ENCODE results near the gene GATAD1. TPM values are rescaled to one million over a fixed set of nuclear protein-coding genes. Genes with fewer than 3 reads are reported as not detected.

The GATAD1 gene, protein sequence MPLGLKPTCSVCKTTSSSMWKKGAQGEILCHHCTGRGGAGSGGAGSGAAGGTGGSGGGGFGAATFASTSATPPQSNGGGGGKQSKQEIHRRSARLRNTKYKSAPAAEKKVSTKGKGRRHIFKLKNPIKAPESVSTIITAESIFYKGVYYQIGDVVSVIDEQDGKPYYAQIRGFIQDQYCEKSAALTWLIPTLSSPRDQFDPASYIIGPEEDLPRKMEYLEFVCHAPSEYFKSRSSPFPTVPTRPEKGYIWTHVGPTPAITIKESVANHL
- 10 to 100 TPM; 31.9 to 34.8 TPM for total RNA-seq
- 1 to 10 TPM; 5.1 to 7.8 TPM for polyA plus RNA-seq

DNA sequence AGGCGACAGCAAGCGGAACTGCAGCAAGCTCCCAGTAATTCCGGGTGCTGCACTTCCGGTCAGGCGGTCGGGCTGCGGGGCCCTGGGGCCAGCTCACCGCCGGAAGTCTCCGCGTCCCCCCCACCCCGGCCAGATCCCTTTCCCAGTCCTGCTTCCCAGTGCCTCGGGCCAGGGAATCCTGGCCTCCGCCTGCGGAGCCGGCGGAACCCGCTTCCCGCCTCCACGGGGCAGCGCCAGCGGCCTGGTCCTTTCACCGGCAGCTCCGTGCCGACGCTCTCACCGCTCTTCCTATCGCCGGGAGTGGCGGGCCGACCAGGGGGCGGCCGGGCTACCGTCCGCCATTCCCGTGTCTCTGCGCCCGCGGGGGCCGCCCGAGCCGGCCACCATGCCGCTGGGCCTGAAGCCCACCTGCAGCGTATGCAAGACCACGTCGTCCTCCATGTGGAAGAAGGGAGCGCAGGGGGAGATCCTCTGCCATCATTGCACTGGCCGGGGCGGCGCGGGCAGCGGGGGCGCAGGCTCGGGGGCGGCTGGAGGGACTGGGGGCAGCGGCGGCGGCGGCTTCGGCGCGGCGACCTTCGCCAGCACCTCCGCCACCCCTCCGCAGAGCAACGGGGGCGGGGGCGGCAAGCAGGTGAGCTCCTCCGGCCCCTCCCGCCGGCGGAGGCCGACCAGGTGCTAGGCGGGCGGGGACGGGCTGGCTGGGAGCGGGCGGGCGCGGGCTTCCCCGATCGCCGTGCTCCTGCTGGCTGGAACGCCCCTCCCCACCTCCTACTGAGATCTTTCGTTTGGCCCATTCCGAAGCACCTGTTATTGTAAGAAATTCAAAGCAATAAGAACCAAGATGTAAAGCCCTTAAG is at the start of gene GATAD1:
TSS of gene GATAD1 (plus strand) at position 138 of the 860 bp plus-strand sequence. CDS start at position 386, 248 bp downstream.
- Histone ChIP-seq H3K27me3 (ENCODE audit: insufficient read depth, low read length) (no peaks in the 10 kb centered on the region), H3K27ac (ENCODE audit: low read depth, low read length) (peak within 1 kb of the TSS; percentile 97), H3K36me3 (ENCODE audit: insufficient read depth, low read length) (no peaks in the 10 kb centered on the region), H3K4me1 (ENCODE audit: insufficient read depth, low read length) (peaks cover 16% of the 10 kb centered on the region), H3K9me3 (ENCODE audit: control insufficient read depth in 1 of 2, low read length in 2 of 2) (no peaks in the 10 kb centered on the region), H3K4me3 (ENCODE audit: low read length in 2 of 2) (peak within 1 kb of the TSS; percentile 68 to 74)
- intact Hi-C loops (cut with micrococcal nuclease), result loop anchor here (1.0 to 10.0 kb wide), 12 partner anchors 23 to 1363 kb away; partner anchors contain the start of genes AKAP9, CYP51A1, FAM133B and LRRD1
- CTCF ChIA-PET (ENCODE audit: partially characterized antibody), result interaction anchor here (0.7 to 6.0 kb wide), 30 partner anchors 10 to 799 kb away, joined by 3 to 123 read pairs (median 4); partner anchors contain the start of genes ANKIB1, KRIT1, LRRD1 and MTERF1
- no peaks in the 10 kb centered on the region for H3K27me3 Mint-ChIP-seq
- H3K4me1 Mint-ChIP-seq, result peaks cover 7 to 24% (median 13%) of the 10 kb centered on the region in 4 donors
- POLR2A ChIA-PET (ENCODE audit: partially characterized antibody), result interaction anchor here (0.6 to 4.6 kb wide), 21 partner anchors 11 to 784 kb away, joined by 3 to 63 read pairs (median 6); partner anchors contain the start of genes AKAP9, ANKIB1, CDK6 and CYP51A1
- DNase-seq, result peak; percentile 81 to 86 (median 84)
- peak within 1 kb of the TSS; percentile 92 to 98 (median 94) for H3K4me3 Mint-ChIP-seq
- no peaks in the 10 kb centered on the region for H3K9me3 Mint-ChIP-seq
- H3K27ac Mint-ChIP-seq, result peak within 1 kb of the TSS; percentile 98 to 99 (median 98)
- peaks cover 6 to 19% of the 10 kb centered on the region in 2 donors for H3K36me3 Mint-ChIP-seq

DNA sequence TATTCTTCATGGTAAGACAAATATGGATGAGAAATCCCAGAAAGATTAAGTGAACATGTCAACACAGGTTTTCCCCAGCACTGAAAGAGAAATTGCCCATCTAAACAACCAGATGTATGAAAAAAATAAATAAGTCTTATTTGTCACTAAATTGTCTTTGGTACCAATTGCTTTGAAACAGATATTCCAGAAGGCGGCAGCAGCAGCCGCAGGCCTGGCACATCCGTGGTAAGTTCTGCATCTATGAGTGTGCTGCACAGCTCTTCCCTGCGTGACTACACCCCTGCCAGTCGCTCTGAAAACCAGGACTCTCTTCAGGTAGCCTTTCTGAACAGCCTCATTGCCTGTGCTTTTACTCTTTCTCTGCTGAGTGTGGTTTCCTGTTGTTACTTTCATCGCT is 49.7 kb upstream of the GATAD1 start:
- ChIA-PET CTCF (ENCODE audit: partially characterized antibody) (no interaction called here), POLR2A (ENCODE audit: partially characterized antibody) (no interaction called here)
- Histone ChIP-seq H3K4me3 (ENCODE audit: low read length in 2 of 2) (no peak overlapping the region), H3K4me1 (ENCODE audit: insufficient read depth, low read length) (no peaks in the 10 kb centered on the region), H3K9me3 (ENCODE audit: control insufficient read depth in 1 of 2, low read length in 2 of 2) (no peaks in the 10 kb centered on the region), H3K27me3 (ENCODE audit: insufficient read depth, low read length) (no peaks in the 10 kb centered on the region), H3K36me3 (ENCODE audit: insufficient read depth, low read length) (peaks cover 15% of the 10 kb centered on the region), H3K27ac (ENCODE audit: low read depth, low read length) (no peak overlapping the region)
- intact Hi-C loops (cut with micrococcal nuclease), result no loop called here
- DNase-seq, result no peak
- Mint-ChIP-seq H3K4me1 (peaks cover 0 to 2% (median 0%) of the 10 kb centered on the region in 4 donors), H3K27me3 (no peaks in the 10 kb centered on the region), H3K9me3 (no peaks in the 10 kb centered on the region), H3K27ac (no peak overlapping the region), H3K36me3 (peaks cover 21 to 40% of the 10 kb centered on the region in 2 donors), H3K4me3 (no peak overlapping the region)

DNA sequence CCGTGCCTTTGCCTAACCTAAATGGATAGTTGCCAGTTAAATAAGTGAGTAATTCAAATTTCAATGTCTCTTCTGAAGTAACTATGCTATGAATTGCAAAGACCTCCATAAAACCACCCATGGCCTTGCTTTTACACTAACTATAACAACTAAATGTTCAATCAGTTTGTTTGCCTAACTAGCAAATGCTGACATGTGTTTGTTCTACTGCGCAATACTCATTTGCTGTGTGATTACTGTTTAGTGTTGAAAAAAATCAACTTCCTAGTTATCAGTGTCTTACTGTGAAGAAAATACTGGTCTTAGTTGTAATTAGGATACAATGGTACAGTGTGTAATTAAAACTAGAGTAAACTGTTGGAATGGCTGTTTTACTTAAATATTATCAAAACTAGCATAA is 47.3 kb upstream of the GATAD1 start:
- no peak overlapping the region for H3K27ac Mint-ChIP-seq
- intact Hi-C loops (cut with micrococcal nuclease), result no loop called here

DNA sequence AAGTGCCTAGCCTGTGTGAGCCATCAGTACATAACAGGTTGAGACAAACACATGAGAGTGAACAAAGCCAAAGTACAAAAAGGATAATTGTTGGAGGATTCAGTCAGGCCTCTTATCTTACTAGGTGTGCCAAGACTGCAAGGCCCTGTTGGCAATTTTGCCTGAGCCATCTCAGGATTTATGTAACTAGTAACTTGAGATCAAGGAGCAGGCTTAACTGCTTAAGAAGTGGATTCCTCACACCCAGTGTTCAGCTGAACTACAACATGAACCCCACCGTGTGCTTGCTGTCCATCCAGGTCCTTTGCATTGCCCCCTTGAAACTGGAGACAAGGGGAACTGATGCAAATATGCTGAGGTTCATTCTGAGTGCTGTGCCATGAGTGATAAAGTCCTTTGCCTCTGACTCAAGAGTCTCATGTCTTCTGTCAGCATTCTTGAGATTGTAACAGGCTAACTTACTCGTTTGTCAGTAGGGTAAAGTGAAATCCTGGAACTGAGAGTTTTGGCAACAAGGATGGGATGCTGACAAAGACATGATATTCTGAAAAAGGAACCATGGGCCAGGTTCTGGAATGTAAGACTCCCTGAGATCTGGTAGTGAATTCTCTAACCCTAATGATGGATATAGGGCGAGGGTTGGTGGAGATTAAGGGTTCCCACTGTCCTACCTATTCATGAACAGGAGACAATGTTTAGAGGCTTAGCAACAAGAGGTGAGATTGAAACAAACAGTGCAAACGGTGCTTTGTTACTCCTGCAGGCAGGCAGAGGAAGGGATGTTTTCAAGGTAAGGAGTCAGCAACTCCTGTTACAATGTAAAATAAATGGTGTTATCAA is 44.1 kb upstream of the GATAD1 start:
- ChIA-PET POLR2A (ENCODE audit: partially characterized antibody) (no interaction called here), CTCF (ENCODE audit: partially characterized antibody) (no interaction called here)
- H3K9me3 Mint-ChIP-seq, result no peaks in the 10 kb centered on the region
- H3K4me3 Mint-ChIP-seq, result peak overlapping the region in 1 of 8 donors; percentile 13
- H3K27ac Mint-ChIP-seq, result peak overlapping the region in 2 of 7 donors; percentile 19 to 43
- intact Hi-C loops (cut with micrococcal nuclease), result no loop called here
- no peaks in the 10 kb centered on the region for H3K9me3 ChIP-seq (ENCODE audit: control insufficient read depth in 1 of 2, low read length in 2 of 2)
- H3K4me1 Mint-ChIP-seq, result peaks cover 12 to 16% (median 14%) of the 10 kb centered on the region in 4 donors
- H3K27me3 Mint-ChIP-seq, result no peaks in the 10 kb centered on the region
- peaks cover 6% of the 10 kb centered on the region for H3K36me3 ChIP-seq (ENCODE audit: insufficient read depth, low read length)
- peaks cover 15 to 21% of the 10 kb centered on the region in 2 donors for H3K36me3 Mint-ChIP-seq
- no peak overlapping the region for H3K4me3 ChIP-seq (ENCODE audit: low read length in 2 of 2)
- H3K27ac ChIP-seq (ENCODE audit: low read depth, low read length), result no peak overlapping the region
- H3K27me3 ChIP-seq (ENCODE audit: insufficient read depth, low read length), result no peaks in the 10 kb centered on the region
- no peak for DNase-seq
- no peaks in the 10 kb centered on the region for H3K4me1 ChIP-seq (ENCODE audit: insufficient read depth, low read length)

More for the DNA sequence above, 47.3 kb upstream of the GATAD1 start:
- Mint-ChIP-seq H3K4me3 (no peak overlapping the region), H3K27me3 (no peaks in the 10 kb centered on the region), H3K36me3 (peaks cover 21 to 40% of the 10 kb centered on the region in 2 donors), H3K9me3 (no peaks in the 10 kb centered on the region), H3K4me1 (peaks cover 10 to 16% (median 14%) of the 10 kb centered on the region in 4 donors)
- H3K9me3 ChIP-seq (ENCODE audit: control insufficient read depth in 1 of 2, low read length in 2 of 2), result no peaks in the 10 kb centered on the region
- no peak for DNase-seq
- H3K4me3 ChIP-seq (ENCODE audit: low read length in 2 of 2), result no peak overlapping the region
- POLR2A ChIA-PET (ENCODE audit: partially characterized antibody), result no interaction called here
- H3K36me3 ChIP-seq (ENCODE audit: insufficient read depth, low read length), result peaks cover 15% of the 10 kb centered on the region
- CTCF ChIA-PET (ENCODE audit: partially characterized antibody), result no interaction called here
- no peaks in the 10 kb centered on the region for H3K4me1 ChIP-seq (ENCODE audit: insufficient read depth, low read length)
- H3K27me3 ChIP-seq (ENCODE audit: insufficient read depth, low read length), result no peaks in the 10 kb centered on the region
- H3K27ac ChIP-seq (ENCODE audit: low read depth, low read length), result no peak overlapping the region

DNA sequence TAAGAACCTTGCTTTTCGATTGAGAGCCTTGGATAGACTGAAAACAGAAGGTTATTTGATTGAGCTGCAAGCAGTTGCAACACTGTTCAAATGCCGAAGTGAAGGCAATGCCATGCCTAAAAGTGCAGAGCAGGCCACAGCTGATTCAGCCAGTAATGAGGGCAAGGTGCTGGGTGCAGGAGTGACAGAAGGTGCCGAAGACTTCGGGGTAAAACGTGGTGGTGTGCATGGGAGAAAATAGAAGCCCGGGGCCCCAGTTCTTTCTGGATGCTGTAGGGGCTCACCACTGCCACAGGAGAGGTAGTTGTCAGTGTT is 43.6 kb upstream of the GATAD1 start:
- H3K36me3 Mint-ChIP-seq, result peaks cover 9 to 15% of the 10 kb centered on the region in 2 donors
- H3K27ac Mint-ChIP-seq, result peak overlapping the region in 1 of 7 donors; percentile 53
- H3K27me3 ChIP-seq (ENCODE audit: insufficient read depth, low read length), result no peaks in the 10 kb centered on the region
- DNase-seq, result no peak
- H3K4me1 Mint-ChIP-seq, result peaks cover 12 to 16% (median 14%) of the 10 kb centered on the region in 4 donors
- H3K9me3 Mint-ChIP-seq, result no peaks in the 10 kb centered on the region
- H3K4me3 ChIP-seq (ENCODE audit: low read length in 2 of 2), result no peak overlapping the region
- ChIA-PET POLR2A (ENCODE audit: partially characterized antibody) (no interaction called here), CTCF (ENCODE audit: partially characterized antibody) (no interaction called here)
- no peaks in the 10 kb centered on the region for H3K4me1 ChIP-seq (ENCODE audit: insufficient read depth, low read length)
- H3K27me3 Mint-ChIP-seq, result no peaks in the 10 kb centered on the region
- no peak overlapping the region for H3K4me3 Mint-ChIP-seq
- no peaks in the 10 kb centered on the region for H3K9me3 ChIP-seq (ENCODE audit: control insufficient read depth in 1 of 2, low read length in 2 of 2)
- no peak overlapping the region for H3K27ac ChIP-seq (ENCODE audit: low read depth, low read length)
- H3K36me3 ChIP-seq (ENCODE audit: insufficient read depth, low read length), result peaks cover under 1% of the 10 kb centered on the region
- intact Hi-C loops (cut with micrococcal nuclease), result no loop called here

DNA sequence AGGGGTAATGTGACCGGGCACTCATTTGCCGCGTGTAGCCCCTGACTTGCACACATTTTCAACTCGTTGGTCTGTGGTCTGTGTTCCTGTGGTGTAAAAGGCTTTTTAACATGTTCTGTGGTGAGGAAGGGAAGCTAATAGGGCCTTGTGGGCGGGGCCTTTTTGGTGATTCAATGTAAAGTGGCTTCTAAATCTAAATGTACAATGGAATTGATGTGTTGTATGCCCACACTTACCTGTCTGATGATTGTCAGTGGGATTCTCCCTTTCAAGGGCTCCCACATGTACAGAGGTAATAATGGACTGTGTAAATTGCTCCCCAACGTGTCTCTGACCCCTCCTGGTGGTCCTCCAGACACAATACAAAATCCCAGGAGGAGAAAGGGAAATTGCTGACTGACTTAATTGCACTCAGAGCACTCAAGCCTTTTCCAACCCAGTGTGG is 43.1 kb upstream of the GATAD1 start:
- Mint-ChIP-seq H3K4me3 (peak overlapping the region in 3 of 8 donors; percentile 21 to 43 (median 31)), H3K27ac (no peak overlapping the region), H3K36me3 (peaks cover 6 to 12% of the 10 kb centered on the region in 2 donors), H3K27me3 (no peaks in the 10 kb centered on the region), H3K9me3 (no peaks in the 10 kb centered on the region), H3K4me1 (peaks cover 12 to 16% (median 14%) of the 10 kb centered on the region in 4 donors)
- ChIA-PET POLR2A (ENCODE audit: partially characterized antibody) (no interaction called here), CTCF (ENCODE audit: partially characterized antibody) (interaction anchor here (0.9 kb wide), 1 partner anchor 58 kb away, joined by 4 read pairs; no protein-coding TSS in a partner anchor)
- intact Hi-C loops (cut with micrococcal nuclease), result no loop called here
- H3K36me3 ChIP-seq (ENCODE audit: insufficient read depth, low read length), result no peaks in the 10 kb centered on the region
- H3K9me3 ChIP-seq (ENCODE audit: control insufficient read depth in 1 of 2, low read length in 2 of 2), result no peaks in the 10 kb centered on the region
- H3K27me3 ChIP-seq (ENCODE audit: insufficient read depth, low read length), result no peaks in the 10 kb centered on the region
- peak in 4 of 5 donors; percentile 9 to 18 (median 12) for DNase-seq
- H3K27ac ChIP-seq (ENCODE audit: low read depth, low read length), result no peak overlapping the region
- no peaks in the 10 kb centered on the region for H3K4me1 ChIP-seq (ENCODE audit: insufficient read depth, low read length)
- no peak overlapping the region for H3K4me3 ChIP-seq (ENCODE audit: low read length in 2 of 2)
